KMS-11 (cell line): ENCODE data around the gene OCA2.

Source experiments
- H2AFZ ChIP-seq: fragments of 200-600 bp; sonication (generic); 2 replicates; pipeline ENCODE4 v1.6.1; 2016; ENCODE audit warnings: antibody characterized with exemption, mixed run types, low read depth
- H3K27ac ChIP-seq: fragments of 200-600 bp; sonication (generic); 2 replicates; pipeline ENCODE4 v1.6.1; 2016; ENCODE audit warnings: mild to moderate bottlenecking, mixed run types
- H3K27me3 ChIP-seq: fragments of 200-600 bp; sonication (generic); 2 replicates; pipeline ENCODE4 v1.6.1; 2017; ENCODE audit warnings: mild to moderate bottlenecking, low read depth, mixed run types, moderate library complexity; ENCODE audit not compliant: insufficient read depth
- H3K36me3 ChIP-seq: fragments of 200-600 bp; sonication (generic); 2 replicates; pipeline ENCODE4 v1.6.1; 2017; ENCODE audit warnings: mild to moderate bottlenecking, mixed run types; ENCODE audit not compliant: insufficient read depth
- H3K4me1 ChIP-seq: fragments of 200-600 bp; sonication (generic); 2 replicates; pipeline ENCODE4 v1.6.1; 2016; ENCODE audit warnings: mild to moderate bottlenecking, low read depth, mixed run types; ENCODE audit not compliant: poor library complexity, severe bottlenecking
- H3K4me2 ChIP-seq: fragments of 200-600 bp; sonication (generic); 2 replicates; pipeline ENCODE4 v1.7.0; 2016; ENCODE audit warnings: mild to moderate bottlenecking, mixed run types
- H3K4me3 ChIP-seq: fragments of 200-600 bp; sonication (generic); IDR thresholded peaks from 2 replicates; pipeline ENCODE4 v1.6.1; 2017; ENCODE audit warnings: low read depth, low read length, mixed read lengths; ENCODE audit not compliant: insufficient read depth
- H3K79me2 ChIP-seq: fragments of 200-600 bp; sonication (generic); 2 replicates; pipeline ENCODE4 v1.6.1; 2016; ENCODE audit warnings: low read depth, mixed run types; ENCODE audit not compliant: insufficient read depth
- H3K9ac ChIP-seq: fragments of 200-600 bp; sonication (generic); 2 replicates; pipeline ENCODE4 v1.6.1; 2016; ENCODE audit warnings: mild to moderate bottlenecking, mixed run types
- H4K20me1 ChIP-seq: fragments of 200-600 bp; sonication (generic); 2 replicates; pipeline ENCODE4 v1.6.1; 2016; ENCODE audit warnings: mild to moderate bottlenecking, mixed run types; ENCODE audit not compliant: insufficient read depth
- CTCF ChIP-seq: fragments of 200-600 bp; sonication (generic); conservative IDR thresholded peaks from 2 replicates; pipeline ENCODE4 v1.6.1; 2017; ENCODE audit warnings: low read depth, mild to moderate bottlenecking, antibody characterized with exemption, low read length, moderate library complexity, mixed read lengths

Gene OCA2

GRCh38 chr15:27828746-27829145, 270.4 kb downstream of the OCA2 start:
- no peaks in the 10 kb centered on the region for H4K20me1 ChIP-seq
- H3K4me2 ChIP-seq, result no peak overlapping the region
- H3K27ac ChIP-seq, result no peak overlapping the region
- H2AFZ ChIP-seq, result no peak overlapping the region
- no peaks in the 10 kb centered on the region for H3K27me3 ChIP-seq
- H3K79me2 ChIP-seq, result no peaks in the 10 kb centered on the region
- no peaks in the 10 kb centered on the region for H3K4me1 ChIP-seq
- H3K9ac ChIP-seq, result no peak overlapping the region
- no peaks in the 10 kb centered on the region for H3K36me3 ChIP-seq
- no peak for TF ChIP-seq CTCF
- H3K4me3 ChIP-seq, result no peak overlapping the region

- no peaks in the 10 kb centered on the region for H3K27me3 ChIP-seq
- no peak overlapping the region for H2AFZ ChIP-seq
- H3K4me1 ChIP-seq, result no peaks in the 10 kb centered on the region
- H3K79me2 ChIP-seq, result no peaks in the 10 kb centered on the region
- H3K36me3 ChIP-seq, result no peaks in the 10 kb centered on the region
- H4K20me1 ChIP-seq, result no peaks in the 10 kb centered on the region
- no peak for TF ChIP-seq CTCF
- H3K27ac ChIP-seq, result no peak overlapping the region
- no peak overlapping the region for H3K4me3 ChIP-seq
- H3K4me2 ChIP-seq, result no peak overlapping the region
- no peak overlapping the region for H3K9ac ChIP-seq
Observed at GRCh38 chr15:27826902-27827714, 272.0 kb downstream of the OCA2 start.

- no peak overlapping the region for H3K4me3 ChIP-seq
Observed at GRCh38 chr15:27826411-27826810, 272.7 kb downstream of the OCA2 start.

GRCh38 chr15:27824841-27825422, 274.2 kb downstream of the OCA2 start:
- H3K4me3 ChIP-seq, result no peak overlapping the region
- no peak overlapping the region for H2AFZ ChIP-seq
- H4K20me1 ChIP-seq, result no peaks in the 10 kb centered on the region
- H3K4me2 ChIP-seq, result no peak overlapping the region
- no peaks in the 10 kb centered on the region for H3K79me2 ChIP-seq
- no peaks in the 10 kb centered on the region for H3K4me1 ChIP-seq
- no peak for TF ChIP-seq CTCF
- no peaks in the 10 kb centered on the region for H3K27me3 ChIP-seq
- H3K36me3 ChIP-seq, result no peaks in the 10 kb centered on the region
- no peak overlapping the region for H3K9ac ChIP-seq
- no peak overlapping the region for H3K27ac ChIP-seq

More at GRCh38 chr15:27826411-27826810, 272.7 kb downstream of the OCA2 start:
- no peak for TF ChIP-seq CTCF
- H3K27ac ChIP-seq, result no peak overlapping the region
- H2AFZ ChIP-seq, result no peak overlapping the region
- H3K79me2 ChIP-seq, result no peaks in the 10 kb centered on the region
- no peaks in the 10 kb centered on the region for H3K36me3 ChIP-seq
- no peaks in the 10 kb centered on the region for H3K4me1 ChIP-seq
- H4K20me1 ChIP-seq, result no peaks in the 10 kb centered on the region
- no peak overlapping the region for H3K9ac ChIP-seq
- no peaks in the 10 kb centered on the region for H3K27me3 ChIP-seq
- H3K4me2 ChIP-seq, result no peak overlapping the region
